GM19025 (cell line): ENCODE results near the gene DUSP16.
"Not testable (repeated sequence)": the region's sequence is repeated elsewhere in the genome, so short reads cannot be mapped to it uniquely, and the experiment has no call there.

ENCODE experiments used
- ATAC-seq: cut with Tn5 transposase; IDR thresholded peaks from one replicate; pipeline ENCODE4 v1.9.1; 2021; ENCODE audit warnings: mild to moderate bottlenecking, low read depth, moderate library complexity; ENCODE audit not compliant: unreplicated experiment

DUSP16 gene

GRCh38 chr12:12474931-12475795 lies 87.5 kb downstream of the DUSP16 start:
- ATAC-seq, result peak; percentile 96

GRCh38 chr12:12474471-12474928 lies 88.2 kb downstream of the DUSP16 start:
- ATAC-seq, result peak; percentile 24

DNA sequence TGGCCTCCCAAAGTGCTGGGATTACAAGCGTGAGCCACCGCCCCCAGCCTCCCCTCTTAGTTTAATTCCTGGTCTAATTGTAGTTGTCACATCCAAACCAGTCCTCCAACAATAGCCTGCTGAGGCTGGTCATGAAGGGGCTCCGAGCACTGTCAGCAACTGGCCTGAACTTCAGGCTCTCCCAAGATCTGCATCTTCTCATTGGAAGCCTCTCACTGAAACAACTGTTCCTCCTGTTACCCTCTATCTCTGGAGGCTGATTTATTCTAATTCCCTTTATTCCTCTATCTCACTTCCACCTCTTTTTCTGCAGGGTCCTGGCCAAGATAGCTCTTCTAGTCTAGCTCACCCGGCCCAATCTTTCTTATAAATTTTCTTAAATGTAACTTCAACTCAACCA lies 89.4 kb downstream of the DUSP16 start:
- ATAC-seq, result no peak

DNA sequence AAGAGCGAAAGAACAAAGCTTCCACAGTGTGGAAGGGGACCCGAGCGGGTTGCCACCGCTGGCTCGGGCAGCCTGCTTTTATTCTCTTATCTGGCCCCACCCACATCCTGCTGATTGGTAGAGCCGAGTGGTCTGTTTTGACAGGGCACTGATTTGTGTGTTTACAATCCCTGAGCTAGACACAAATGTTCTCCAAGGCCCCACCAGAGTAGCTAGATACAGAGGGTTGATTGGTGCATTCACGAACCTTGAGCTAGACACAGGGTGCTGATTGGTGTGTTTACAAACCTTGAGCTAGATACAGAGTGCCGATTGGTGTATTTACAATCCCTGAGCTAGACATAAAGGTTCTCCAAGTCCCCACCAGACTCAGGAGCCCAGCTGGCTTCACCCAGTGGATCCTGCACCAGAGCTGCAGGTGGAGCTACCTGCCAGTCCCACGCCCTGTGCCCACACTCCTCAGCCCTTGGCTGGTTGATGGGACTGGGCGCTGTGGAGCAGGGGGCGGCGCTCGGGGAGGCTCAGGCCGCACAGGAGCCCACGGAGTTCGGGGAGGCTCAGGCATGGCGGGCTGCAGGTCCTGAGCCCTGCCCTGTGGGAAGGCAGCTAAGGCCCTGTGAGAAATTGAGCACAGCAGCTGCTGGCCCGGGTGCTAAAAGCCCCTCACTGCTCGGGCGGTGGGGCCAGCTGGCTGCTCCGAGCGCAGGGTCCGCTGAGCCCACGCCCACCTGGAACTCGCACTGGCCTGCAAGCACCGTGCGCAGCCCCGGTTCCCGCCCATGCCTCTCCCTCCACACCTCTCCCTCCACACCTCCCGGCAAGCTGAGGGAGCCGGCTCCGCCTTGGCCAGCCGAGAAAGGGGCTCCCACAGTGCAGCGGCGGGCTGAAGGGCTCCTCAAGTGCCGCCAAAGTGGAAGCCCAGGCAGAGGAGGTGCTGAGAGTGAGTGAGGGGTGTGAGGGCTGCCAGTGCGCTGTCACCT lies 90.4 kb downstream of the DUSP16 start:
- not testable (repeated sequence) for ATAC-seq

DNA sequence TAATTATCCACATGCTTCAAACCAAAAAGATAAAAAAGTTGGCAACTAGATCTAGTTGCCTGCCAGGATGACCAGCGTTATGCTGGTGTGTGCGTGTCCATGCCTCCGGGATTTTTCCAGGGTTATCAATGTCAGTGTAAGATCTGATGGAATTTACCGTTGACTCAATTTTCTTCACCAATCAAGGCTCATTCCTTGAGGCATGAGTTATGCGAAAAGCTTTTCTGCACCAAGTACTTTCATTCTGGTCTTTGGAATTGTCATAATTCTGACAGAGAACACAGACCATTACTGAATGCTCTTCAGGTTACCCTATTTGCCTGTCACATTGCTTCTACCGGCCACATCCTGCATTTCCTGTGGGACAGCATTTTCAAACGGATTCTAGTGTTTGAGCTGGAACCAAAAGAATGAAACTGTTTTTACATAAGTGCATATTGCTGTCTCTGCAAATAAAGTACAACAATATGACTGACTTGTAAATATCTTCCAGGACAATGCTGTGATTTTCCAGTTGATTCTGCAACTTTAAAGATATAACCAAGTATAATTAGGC lies 91.8 kb downstream of the DUSP16 start:
- ATAC-seq, result no peak

GRCh38 chr12:12469386-12469785 lies 93.3 kb downstream of the DUSP16 start:
- no peak for ATAC-seq

GRCh38 chr12:12468575-12468974 lies 94.1 kb downstream of the DUSP16 start:
- no peak for ATAC-seq

DNA sequence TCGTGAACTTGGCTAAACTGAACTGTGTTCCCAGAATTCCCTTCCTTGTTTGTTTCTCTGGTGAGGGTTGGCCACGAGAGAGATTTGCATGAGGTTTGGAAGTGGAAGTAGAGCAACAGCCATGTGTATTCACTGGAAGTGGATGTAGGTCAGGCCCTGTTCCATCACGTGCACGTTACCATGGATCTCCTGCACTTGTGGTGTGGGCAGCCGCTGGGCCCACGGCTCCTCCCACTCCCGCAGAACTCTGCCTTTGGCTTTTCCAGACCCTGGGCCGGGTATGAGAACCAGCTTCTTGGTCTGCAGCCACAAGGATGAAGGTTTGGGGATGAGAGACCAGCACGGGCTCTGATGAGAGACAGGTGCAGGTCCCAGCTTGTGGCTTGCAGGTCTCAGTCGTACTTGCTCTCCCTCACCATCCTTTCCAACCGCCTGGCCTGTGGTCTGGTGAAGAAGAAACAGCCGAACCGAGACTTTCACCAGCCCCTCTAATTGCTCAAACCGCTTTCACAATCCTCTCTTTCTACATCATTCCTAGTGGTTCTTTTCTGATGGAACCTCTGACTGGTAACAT lies 94.9 kb downstream of the DUSP16 start:
- ATAC-seq, result no peak

DNA sequence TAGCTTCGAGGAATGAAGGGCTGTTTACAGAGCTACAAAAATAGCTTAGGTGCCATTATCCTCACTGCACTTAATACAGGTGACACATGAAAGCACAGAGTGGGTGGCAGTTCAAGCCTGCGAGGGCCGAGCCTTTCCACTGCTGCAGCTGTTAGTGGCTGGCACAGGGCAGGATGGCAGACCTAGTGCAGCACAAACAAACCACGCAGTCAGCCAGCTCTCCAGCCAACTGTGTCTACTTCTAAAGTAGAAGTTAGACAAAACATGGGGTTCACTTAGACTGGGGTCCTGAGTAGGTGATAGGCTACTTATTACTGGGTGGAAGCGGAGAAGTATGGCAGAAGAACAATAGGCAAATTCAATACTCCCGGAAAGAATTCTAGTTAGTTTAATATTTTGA lies 95.4 kb downstream of the DUSP16 start:
- ATAC-seq, result no peak

- ATAC-seq, result no peak
Measured at GRCh38 chr12:12466157-12466556, 96.5 kb downstream of the DUSP16 start.

DNA sequence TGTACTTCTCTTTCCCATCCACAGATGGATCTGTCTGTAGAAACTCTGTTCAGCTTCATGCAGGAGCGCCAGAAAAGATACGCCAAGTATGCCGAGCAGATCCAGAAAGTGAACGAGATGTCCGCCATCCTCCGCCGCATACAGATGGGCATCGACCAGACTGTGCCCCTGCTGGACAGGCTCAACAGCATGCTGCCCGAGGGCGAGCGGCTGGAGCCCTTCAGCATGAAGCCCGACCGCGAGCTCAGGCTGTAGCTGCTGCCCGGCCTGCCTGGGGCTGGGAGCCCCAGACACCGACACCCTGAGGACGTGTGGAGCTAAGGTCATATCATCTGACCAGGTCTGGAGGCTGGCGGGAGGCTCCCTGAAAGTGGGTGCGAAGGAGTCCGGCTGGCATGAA lies 97.1 kb downstream of the DUSP16 start:
- no peak for ATAC-seq

- no peak for ATAC-seq
Measured at GRCh38 chr12:12461923-12462315, 100.7 kb downstream of the DUSP16 start.

DNA sequence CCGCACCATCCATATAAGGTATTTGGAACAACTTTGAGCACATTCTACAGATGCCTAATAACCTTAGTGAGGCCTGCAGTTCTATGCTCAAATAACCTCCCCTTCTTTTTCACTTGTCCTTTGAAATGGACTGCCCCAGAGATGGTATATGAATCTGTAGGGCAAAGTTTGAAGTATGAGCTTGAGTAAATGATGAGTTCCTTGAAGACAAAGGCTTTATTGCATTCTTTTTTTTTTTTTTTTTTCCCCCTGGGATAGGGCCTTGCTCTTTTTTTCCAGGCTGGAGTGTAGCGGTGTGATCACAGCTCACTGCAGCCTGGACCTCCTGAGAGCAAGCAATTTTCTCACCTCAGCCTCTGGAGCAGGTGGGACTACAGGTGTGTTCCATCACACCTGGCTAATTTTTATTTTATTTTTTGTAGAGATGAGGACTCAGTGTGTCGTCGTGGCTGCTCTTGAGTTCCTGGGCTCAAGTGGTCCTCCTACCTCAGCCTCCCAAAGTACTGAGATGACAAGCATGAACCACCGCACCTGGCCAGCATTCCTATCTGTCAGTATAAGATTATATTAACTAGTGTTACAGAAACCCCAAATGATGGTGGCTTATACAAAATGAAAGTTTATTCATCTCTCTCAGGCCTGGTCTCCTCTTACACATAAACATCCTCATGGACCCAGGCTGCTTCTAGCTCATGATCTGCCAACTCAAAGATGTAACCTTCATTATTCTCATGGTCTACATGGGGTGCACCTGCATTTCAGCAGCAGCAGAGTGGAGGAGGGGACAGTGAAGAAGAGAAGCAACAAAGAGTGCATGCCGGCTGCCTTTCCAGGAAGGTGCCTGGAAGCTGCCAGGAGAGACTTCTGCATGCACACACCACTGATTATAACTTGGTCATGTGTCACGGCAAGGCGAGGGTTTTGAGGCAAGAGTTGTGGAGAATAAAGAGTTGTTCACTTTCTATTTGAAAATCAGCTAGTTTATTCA lies 101.4 kb downstream of the DUSP16 start:
- no peak for ATAC-seq

GRCh38 chr12:12456637-12457036 lies 106.0 kb downstream of the DUSP16 start:
- ATAC-seq, result no peak

DNA sequence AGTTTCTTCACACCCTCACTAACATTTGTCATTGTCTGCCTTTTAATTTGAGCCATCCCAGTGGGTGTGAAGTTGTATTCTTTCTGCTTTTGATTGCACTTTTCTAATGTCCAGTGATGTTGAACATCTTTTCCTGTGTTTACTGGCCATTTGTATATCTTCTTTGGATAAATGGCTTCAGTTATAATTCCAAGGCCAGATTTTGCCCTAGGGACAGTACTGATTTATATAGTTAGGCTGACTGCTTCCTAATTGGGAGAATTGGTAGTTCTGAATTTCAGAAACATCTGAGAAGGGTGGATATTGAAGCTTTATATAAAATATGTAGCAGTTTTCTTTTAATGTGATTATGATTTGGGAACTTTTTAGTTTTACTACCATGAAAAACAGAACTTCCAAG lies 108.3 kb downstream of the DUSP16 start:
- ATAC-seq, result no peak

GRCh38 chr12:12453635-12454034 lies 109.0 kb downstream of the DUSP16 start:
- no peak for ATAC-seq

- ATAC-seq, result no peak
Measured at GRCh38 chr12:12452326-12452902, 110.2 kb downstream of the DUSP16 start.

- no peak for ATAC-seq
Measured at GRCh38 chr12:12451098-12451497, 111.6 kb downstream of the DUSP16 start.

GRCh38 chr12:12450043-12450471 lies 112.6 kb downstream of the DUSP16 start:
- ATAC-seq, result no peak
